K562 (cell line): ENCODE results near the gene LY6G5B. TPM values are rescaled to one million over a fixed set of nuclear protein-coding genes. Genes with fewer than 3 reads are reported as not detected.
A peak's percentile ranks its signal among the peaks of the same experiment; 100 is the strongest.

ENCODE experiments used
- BCLAF1 ChIP-seq, 2 experiments: fragments of 450-650 bp in 1 of 2; IDR thresholded peaks; 2 replicates each; pipeline ENCODE4 v1.6.1; 2011 to 2017; ENCODE audit warnings: low read depth in 2 of 2, antibody characterized with exemption in 1 of 2, borderline replicate concordance in 1 of 2, low read length in 1 of 2, mild to moderate bottlenecking in 1 of 2, mixed read lengths in 1 of 2; ENCODE audit not compliant: control insufficient read depth in 1 of 2
- CREM ChIP-seq: IDR thresholded peaks from 2 replicates; pipeline ENCODE4 v1.6.1; 2014; ENCODE audit warnings: antibody characterized with exemption, low read depth
- EHMT2 ChIP-seq: fragments of 450-650 bp; IDR thresholded peaks from 2 replicates; pipeline ENCODE4 v1.6.1; 2018; ENCODE audit warnings: antibody characterized with exemption
- ESRRB ChIP-seq: fragments of 250-450 bp; sonication (Bioruptor Pico); IDR thresholded peaks from 2 replicates; pipeline ENCODE4 v1.5.0; 2020; ENCODE audit warnings: mild to moderate bottlenecking, moderate library complexity, borderline replicate concordance
- HOXB6 ChIP-seq: fragments of 250-450 bp; sonication (Bioruptor Pico); IDR thresholded peaks from 2 replicates; pipeline ENCODE4 v1.5.1; 2022; ENCODE audit warnings: mild to moderate bottlenecking, borderline replicate concordance
- MGA ChIP-seq: fragments of 450-650 bp; IDR thresholded peaks from 2 replicates; pipeline ENCODE4 v1.6.1; 2016; ENCODE audit warnings: mild to moderate bottlenecking, moderate library complexity
- NCOA4 ChIP-seq: fragments of 450-650 bp; IDR thresholded peaks from 2 replicates; pipeline ENCODE4 v1.6.1; 2018; ENCODE audit warnings: mild to moderate bottlenecking; ENCODE audit not compliant: partially characterized antibody
- NFIC ChIP-seq: fragments of 450-650 bp; IDR thresholded peaks from 2 replicates; pipeline ENCODE4 v1.6.1; 2017; ENCODE audit warnings: mild to moderate bottlenecking, inconsistent platforms
- POLR2AphosphoS2 ChIP-seq: IDR thresholded peaks from 2 replicates; pipeline ENCODE4 v1.6.1; 2012; ENCODE audit warnings: low read length, improper control_type of control experiment
- RBM14 ChIP-seq: fragments of 200-400 bp; formaldehyde crosslinking; IDR thresholded peaks from 2 replicates; pipeline ENCODE4 v1.6.1; 2018; ENCODE audit warnings: low read depth, mild to moderate bottlenecking, low read length, moderate library complexity, borderline replicate concordance; ENCODE audit not compliant: insufficient read depth
- SIX5 ChIP-seq, 2 experiments: IDR thresholded peaks; 2 replicates each; pipeline ENCODE4 v1.6.1; 2011; ENCODE audit warnings: low read length in 2 of 2, borderline replicate concordance in 1 of 2, low read depth in 1 of 2, mild to moderate bottlenecking in 1 of 2, moderate library complexity in 1 of 2; ENCODE audit not compliant: insufficient read depth in 1 of 2
- SRSF3 ChIP-seq: fragments of 200-400 bp; formaldehyde crosslinking; IDR thresholded peaks from 2 replicates; pipeline ENCODE4 v1.6.1; 2016; ENCODE audit warnings: mild to moderate bottlenecking, low read length, moderate library complexity; ENCODE audit not compliant: insufficient read depth
- TEAD1 ChIP-seq, 2 experiments: fragments of 450-650 bp in 1 of 2; sonication (generic) in 1 of 2; formaldehyde crosslinking; IDR thresholded peaks; 2 replicates each; pipeline versions ENCODE4 v1.4.0 to v1.8.0; 2020 to 2022; ENCODE audit warnings: mild to moderate bottlenecking in 2 of 2, missing genetic modification reagents in 1 of 2
- U2AF2 ChIP-seq: fragments of 200-400 bp; formaldehyde crosslinking; optimal IDR thresholded peaks from 2 replicates; pipeline ENCODE3; 2017; ENCODE audit warnings: low read depth, mild to moderate bottlenecking, low read length
- polyA plus RNA-seq, 8 experiments: library from polyadenylated mRNA; depleted of rRNA in 4 of 8; stranded (reverse) in 5 of 8; unstranded in 3 of 8; fragments of >200 nt; fragmentation: Nextera tagmentation in 2 of 8; fragmentation: Illumina TruSeq in 1 of 8; extraction: Ambion mirVana in 2 of 8; extraction: Trizol in 1 of 8; gene quantifications; 2 replicates each; pipeline versions ENCODE4 v1.2.1 to v1.2.3, GENCODE V29; 2011 to 2014; ENCODE audit warnings: inconsistent platforms in 1 of 8, missing spikeins in 1 of 8
- total RNA-seq, 7 experiments: library from RNA; depleted of rRNA in 6 of 7; stranded (reverse); fragments of >200 nt in 6 of 7; fragmentation: Illumina TruSeq in 2 of 7; extraction: Trizol in 2 of 7; gene quantifications; 2 replicates each; pipeline versions ENCODE4 v1.2.1 to v1.2.3, GENCODE V29; 2011 to 2021; ENCODE audit warnings: low replicate concordance in 1 of 7

Gene LY6G5B
- total and polyA plus RNA-seq, 9 of the 15 experiments (the other 6 are each of a cell fraction or from before 2014, with no cell fraction given), result 6.0 to 27.0 (median 7.5) TPM

- TF ChIP-seq MGA, result no peak
- TF ChIP-seq BCLAF1 (IDR thresholded peaks at IDR 0.05; ENCODE audit: borderline replicate concordance in 1 of 2, control insufficient read depth in 1 of 2, low read depth in 2 of 2, low read length in 1 of 2), result no peak
- no peak for TF ChIP-seq CREM
- 0 out of 4 replicates have a peak, but pooled peaks of 1 of the 2 experiments have one; percentile 12 for TF ChIP-seq SIX5 (IDR thresholded peaks at IDR 0.05; ENCODE audit: borderline replicate concordance in 1 of 2, insufficient read depth in 1 of 2, low read depth in 1 of 2, low read length in 2 of 2)
- no peak for TF ChIP-seq HOXB6 (CRISPR knock-in tag)
- no peak for TF ChIP-seq NCOA4
- TF ChIP-seq TEAD1 (CRISPR knock-in tag; IDR thresholded peaks at IDR 0.05), result no peak
- no peak for TF ChIP-seq U2AF2
- no peak for TF ChIP-seq RBM14
- TF ChIP-seq EHMT2, result 0 out of 2 replicates have a peak, but pooled peaks have one; percentile 22
- 0 out of 2 replicates have a peak, but pooled peaks have one; percentile 36 for TF ChIP-seq POLR2AphosphoS2
- no peak for TF ChIP-seq SRSF3
- no peak for TF ChIP-seq ESRRB (CRISPR knock-in tag)
- TF ChIP-seq NFIC, result 0 out of 2 replicates have a peak, but pooled peaks have one; percentile 6
Observed at GRCh38 chr6:31697555-31697954, 27.8 kb downstream of the LY6G5B start (continued).
